GM06990 (cell line): ENCODE results near the gene PRKCH.

Experiments
- DNase-seq: peaks from one replicate; pipeline ENCODE4 v3.0.0-alpha.2; 2011; ENCODE audit not compliant: insufficient read length; ENCODE audit errors: extremely low read depth
- H3K27me3 ChIP-seq: replicated peaks from 2 replicates; pipeline ENCODE4 v1.6.0; 2011; ENCODE audit warnings: low read length; ENCODE audit not compliant: control insufficient read depth, insufficient read depth
- H3K36me3 ChIP-seq: 2 replicates; pipeline ENCODE4 v1.5.1; 2011; ENCODE audit warnings: low read length; ENCODE audit not compliant: control insufficient read depth, insufficient read depth
- H3K4me3 ChIP-seq: replicated peaks from 2 replicates; pipeline ENCODE4 v1.5.1; 2011; ENCODE audit warnings: low read depth, mild to moderate bottlenecking, control low read depth, low read length
- TF ChIP-seq, protein P1 (sequence below): IDR thresholded peaks from 2 replicates; pipeline ENCODE4 v1.5.1; 2011; ENCODE audit warnings: low read length, control low read depth, mild to moderate bottlenecking, inconsistent platforms; ENCODE audit not compliant: insufficient read depth, poor library complexity, severe bottlenecking

The PRKCH gene

GRCh38 chr14:61574514-61574807, 253.1 kb downstream of the PRKCH start:
- no peaks in the 10 kb centered on the region; the same call in 1 of the 2 replicates for H3K27me3 ChIP-seq
- no peak overlapping the region for H3K4me3 ChIP-seq
- TF ChIP-seq, protein P1, sequence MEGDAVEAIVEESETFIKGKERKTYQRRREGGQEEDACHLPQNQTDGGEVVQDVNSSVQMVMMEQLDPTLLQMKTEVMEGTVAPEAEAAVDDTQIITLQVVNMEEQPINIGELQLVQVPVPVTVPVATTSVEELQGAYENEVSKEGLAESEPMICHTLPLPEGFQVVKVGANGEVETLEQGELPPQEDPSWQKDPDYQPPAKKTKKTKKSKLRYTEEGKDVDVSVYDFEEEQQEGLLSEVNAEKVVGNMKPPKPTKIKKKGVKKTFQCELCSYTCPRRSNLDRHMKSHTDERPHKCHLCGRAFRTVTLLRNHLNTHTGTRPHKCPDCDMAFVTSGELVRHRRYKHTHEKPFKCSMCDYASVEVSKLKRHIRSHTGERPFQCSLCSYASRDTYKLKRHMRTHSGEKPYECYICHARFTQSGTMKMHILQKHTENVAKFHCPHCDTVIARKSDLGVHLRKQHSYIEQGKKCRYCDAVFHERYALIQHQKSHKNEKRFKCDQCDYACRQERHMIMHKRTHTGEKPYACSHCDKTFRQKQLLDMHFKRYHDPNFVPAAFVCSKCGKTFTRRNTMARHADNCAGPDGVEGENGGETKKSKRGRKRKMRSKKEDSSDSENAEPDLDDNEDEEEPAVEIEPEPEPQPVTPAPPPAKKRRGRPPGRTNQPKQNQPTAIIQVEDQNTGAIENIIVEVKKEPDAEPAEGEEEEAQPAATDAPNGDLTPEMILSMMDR = no peak
- no peak for DNase-seq
- H3K36me3 ChIP-seq = no peaks in the 10 kb centered on the region; the same call in 1 of the 2 replicates

DNA sequence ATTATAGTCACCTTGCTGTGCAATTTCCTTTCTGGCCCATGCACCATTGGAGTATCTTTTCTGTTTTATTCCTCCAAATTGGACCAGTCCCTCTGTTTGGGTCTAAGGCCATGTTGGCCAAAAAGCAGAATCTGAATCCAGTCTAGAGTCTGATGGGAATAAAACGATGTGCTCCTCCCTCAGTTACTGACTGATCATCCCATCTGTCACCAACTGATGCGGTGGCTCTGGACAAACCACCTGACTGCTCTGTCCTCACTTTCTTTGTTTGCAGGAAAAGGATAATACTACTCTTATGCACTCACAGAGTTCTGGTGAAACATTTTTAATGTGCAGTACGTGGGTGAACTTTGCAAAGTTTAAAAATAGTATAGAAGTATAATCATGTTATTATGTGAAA, 253.7 kb downstream of the PRKCH start:
- H3K36me3 ChIP-seq = no peaks in the 10 kb centered on the region
- no peak for DNase-seq
- H3K27me3 ChIP-seq = no peaks in the 10 kb centered on the region
- TF ChIP-seq, protein P1 = no peak
- no peak overlapping the region for H3K4me3 ChIP-seq

- DNase-seq = no peak
- H3K36me3 ChIP-seq = no peaks in the 10 kb centered on the region
- TF ChIP-seq, protein P1 = no peak
- H3K27me3 ChIP-seq = no peaks in the 10 kb centered on the region
- H3K4me3 ChIP-seq = no peak overlapping the region
Observed at GRCh38 chr14:61575551-61576150, 254.3 kb downstream of the PRKCH start.

DNA sequence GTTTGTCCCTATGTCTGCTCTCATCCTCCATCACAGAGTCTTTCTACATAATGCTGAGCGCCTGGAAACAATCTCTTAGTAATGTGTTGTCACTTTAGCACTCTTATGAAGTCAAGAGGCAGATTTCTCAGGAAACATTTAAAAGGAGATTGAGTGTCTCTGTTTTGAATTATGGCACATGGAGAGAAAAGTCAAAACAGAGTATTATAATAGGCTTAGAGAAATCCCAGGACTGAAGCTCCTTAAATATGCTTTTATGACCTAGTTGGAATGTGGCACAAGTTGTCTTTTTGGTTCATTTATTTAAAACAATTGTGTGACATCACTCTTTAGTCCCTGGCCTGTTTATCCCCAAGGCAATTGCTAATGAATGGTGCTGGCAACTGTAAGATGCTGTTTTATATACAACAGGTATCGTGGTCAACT, 256.1 kb downstream of the PRKCH start:
- TF ChIP-seq, protein P1 = no peak
- no peak for DNase-seq
- Histone ChIP-seq H3K27me3 (no peaks in the 10 kb centered on the region), H3K4me3 (no peak overlapping the region), H3K36me3 (no peaks in the 10 kb centered on the region)

- Histone ChIP-seq H3K27me3 (no peaks in the 10 kb centered on the region), H3K4me3 (no peak overlapping the region), H3K36me3 (no peaks in the 10 kb centered on the region)
- TF ChIP-seq, protein P1 = no peak
- DNase-seq = no peak
Observed at GRCh38 chr14:61578745-61579144, 257.4 kb downstream of the PRKCH start.

DNA sequence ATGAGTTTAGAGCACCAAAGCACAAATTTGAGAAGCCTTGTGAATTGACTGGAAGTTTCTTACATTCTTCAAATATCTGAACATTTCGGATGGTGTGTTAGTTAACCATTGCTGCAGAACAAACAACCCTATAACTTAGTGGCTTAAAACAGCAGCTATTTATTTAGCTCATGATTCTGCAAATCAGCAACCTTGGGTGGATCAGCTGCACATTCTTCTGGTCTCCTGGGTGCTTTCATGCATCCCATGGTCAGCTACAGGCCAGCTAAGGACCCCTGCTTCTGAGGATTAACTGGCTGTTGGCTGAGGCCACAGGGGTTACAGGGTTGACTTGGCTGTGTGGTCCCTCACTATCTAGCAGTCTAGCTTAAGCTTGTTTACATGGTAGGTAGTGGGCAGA, 260.0 kb downstream of the PRKCH start:
- TF ChIP-seq, protein P1 = no peak
- DNase-seq = no peak
- Histone ChIP-seq H3K27me3 (no peaks in the 10 kb centered on the region), H3K4me3 (no peak overlapping the region), H3K36me3 (no peaks in the 10 kb centered on the region)
